Measurements from ENCODE around the gene EMC8. TPM values are rescaled to one million over a fixed set of nuclear protein-coding genes. Genes with fewer than 3 reads are reported as not detected.
"Not testable (repeated sequence)": the region's sequence is repeated elsewhere in the genome, so short reads cannot be mapped to it uniquely, and the experiment has no call there.

EMC8 gene
- total RNA-seq, 1 donor from 2014 or later: 57.1 TPM

DNA sequence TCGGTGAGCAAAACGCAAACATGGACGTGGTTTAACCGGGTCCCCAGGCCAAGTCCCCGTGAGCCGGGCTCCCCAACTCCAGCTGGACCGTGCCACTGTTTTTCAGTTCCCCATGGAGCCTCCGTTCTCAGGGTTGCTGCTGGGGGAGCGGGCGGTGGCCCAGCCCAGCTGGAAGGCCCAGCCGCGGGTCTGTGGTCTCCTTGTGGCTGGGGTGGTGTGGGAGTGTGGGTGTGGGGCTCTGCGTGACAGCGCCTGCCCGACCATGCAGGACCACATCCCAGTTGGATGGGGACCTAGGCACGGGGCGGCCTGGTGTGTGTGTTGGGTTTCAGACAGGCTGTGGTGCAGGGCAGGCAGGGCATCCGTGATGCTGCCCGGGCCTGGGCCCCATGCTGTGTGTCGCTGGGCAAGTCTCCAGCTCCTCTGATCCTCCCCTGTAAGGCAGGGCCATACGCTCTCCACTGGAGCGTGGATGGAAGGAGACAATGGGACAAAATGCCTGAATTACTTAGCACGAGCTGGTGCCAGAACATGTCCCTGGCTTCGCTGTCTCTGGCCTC lies 40.4 kb upstream of the EMC8 start:
- H3K4me1 Mint-ChIP-seq: peaks cover under 1% of the 10 kb centered on the region
- no peak overlapping the region for H3K27ac Mint-ChIP-seq
- no peak overlapping the region for H3K4me3 Mint-ChIP-seq
- H3K9me3 Mint-ChIP-seq: no peaks in the 10 kb centered on the region
- intact Hi-C loops (cut with micrococcal nuclease): no loop called here
- peaks cover 4% of the 10 kb centered on the region for H3K27me3 Mint-ChIP-seq
- no peaks in the 10 kb centered on the region for H3K36me3 Mint-ChIP-seq (ENCODE audit: low read depth)
- no peak for DNase-seq

DNA sequence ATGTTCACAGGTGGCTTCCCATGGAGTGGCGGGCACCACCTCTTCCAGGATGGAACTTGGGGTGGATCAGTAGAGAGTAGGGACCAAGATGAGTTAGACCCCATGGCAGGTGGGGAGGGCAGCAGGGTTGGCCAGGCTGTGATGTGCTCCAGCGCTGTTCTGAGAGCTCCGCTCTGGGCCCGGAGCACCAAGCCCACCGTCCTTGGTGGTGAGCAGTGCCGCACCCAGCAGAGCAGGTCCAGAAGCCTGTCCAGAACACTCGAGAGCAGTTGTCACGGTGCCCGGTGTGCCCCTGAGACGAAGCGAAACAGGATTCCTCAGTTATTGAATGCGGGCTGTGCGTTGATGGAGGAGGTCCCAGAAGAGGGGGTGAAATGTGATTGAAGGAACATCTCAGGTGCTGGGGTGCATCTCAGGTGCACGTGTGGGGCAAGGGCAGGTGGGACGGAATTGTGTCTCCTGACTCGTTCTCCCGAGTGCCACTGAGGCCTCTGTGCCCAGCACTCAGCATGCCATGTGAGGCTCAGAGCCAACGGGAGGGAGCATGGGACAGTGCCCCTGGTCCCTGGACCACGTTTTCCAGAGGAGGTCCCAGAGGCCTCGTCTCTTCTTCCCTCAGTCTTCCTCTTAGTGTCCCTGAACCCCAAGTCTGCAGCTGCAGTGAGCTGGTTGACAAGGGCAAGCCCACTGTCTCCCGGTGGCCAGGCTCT lies 39.7 kb upstream of the EMC8 start:
- no peaks in the 10 kb centered on the region for H3K9me3 Mint-ChIP-seq
- H3K4me1 Mint-ChIP-seq: no peaks in the 10 kb centered on the region
- H3K27me3 Mint-ChIP-seq: peaks cover 1% of the 10 kb centered on the region
- H3K27ac Mint-ChIP-seq: no peak overlapping the region
- no peak for DNase-seq
- H3K36me3 Mint-ChIP-seq (ENCODE audit: low read depth): no peaks in the 10 kb centered on the region
- intact Hi-C loops (cut with micrococcal nuclease): no loop called here
- H3K4me3 Mint-ChIP-seq: no peak overlapping the region

DNA sequence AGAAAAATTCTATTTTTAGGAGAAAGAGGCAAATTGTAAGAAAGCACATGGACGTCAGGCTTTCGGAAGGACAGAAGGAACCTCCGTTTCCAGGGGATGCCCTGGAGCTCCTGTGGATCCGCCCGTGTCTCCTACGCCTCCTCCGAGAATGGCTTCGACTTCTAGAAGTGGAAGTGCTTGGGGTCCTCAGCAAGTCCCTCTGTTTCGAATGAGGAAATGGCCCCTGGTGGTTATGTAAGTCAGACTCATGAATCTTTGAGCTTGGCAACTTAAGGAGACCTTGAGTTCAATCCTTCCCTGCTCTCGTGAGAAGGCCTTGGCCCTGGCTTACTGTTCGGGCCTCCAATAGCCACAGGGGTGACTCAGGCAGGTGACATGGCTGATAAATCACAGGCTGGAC lies 39.0 kb upstream of the EMC8 start:
- peaks cover 1% of the 10 kb centered on the region for H3K27me3 Mint-ChIP-seq
- no peaks in the 10 kb centered on the region for H3K36me3 Mint-ChIP-seq (ENCODE audit: low read depth)
- DNase-seq: no peak
- no peaks in the 10 kb centered on the region for H3K9me3 Mint-ChIP-seq
- H3K4me3 Mint-ChIP-seq: no peak overlapping the region
- H3K27ac Mint-ChIP-seq: no peak overlapping the region
- no peaks in the 10 kb centered on the region for H3K4me1 Mint-ChIP-seq
- intact Hi-C loops (cut with micrococcal nuclease): no loop called here

DNA sequence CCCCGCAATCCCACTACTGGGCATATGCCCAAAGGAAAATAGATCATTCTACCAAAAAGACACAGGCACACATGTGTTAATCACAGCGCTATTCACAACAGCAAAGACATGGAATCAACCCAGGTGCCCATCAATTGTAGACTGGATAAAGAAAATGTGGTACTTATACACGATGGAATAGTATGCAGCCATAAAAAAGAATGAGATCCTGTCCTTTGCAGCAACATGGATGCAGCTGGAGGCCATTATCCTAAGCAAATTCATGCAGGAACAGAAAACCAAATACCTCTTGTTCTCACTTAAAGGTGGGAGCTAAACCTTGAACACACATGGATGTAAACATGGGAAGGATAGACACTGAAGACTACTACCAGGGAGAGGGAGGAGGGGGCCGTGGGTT lies 38.3 kb upstream of the EMC8 start:
- H3K27ac Mint-ChIP-seq; H3K4me1 Mint-ChIP-seq; H3K4me3 Mint-ChIP-seq; DNase-seq; H3K36me3 Mint-ChIP-seq (ENCODE audit: low read depth); H3K9me3 Mint-ChIP-seq; intact Hi-C loops (cut with micrococcal nuclease); H3K27me3 Mint-ChIP-seq: not testable (repeated sequence)

DNA sequence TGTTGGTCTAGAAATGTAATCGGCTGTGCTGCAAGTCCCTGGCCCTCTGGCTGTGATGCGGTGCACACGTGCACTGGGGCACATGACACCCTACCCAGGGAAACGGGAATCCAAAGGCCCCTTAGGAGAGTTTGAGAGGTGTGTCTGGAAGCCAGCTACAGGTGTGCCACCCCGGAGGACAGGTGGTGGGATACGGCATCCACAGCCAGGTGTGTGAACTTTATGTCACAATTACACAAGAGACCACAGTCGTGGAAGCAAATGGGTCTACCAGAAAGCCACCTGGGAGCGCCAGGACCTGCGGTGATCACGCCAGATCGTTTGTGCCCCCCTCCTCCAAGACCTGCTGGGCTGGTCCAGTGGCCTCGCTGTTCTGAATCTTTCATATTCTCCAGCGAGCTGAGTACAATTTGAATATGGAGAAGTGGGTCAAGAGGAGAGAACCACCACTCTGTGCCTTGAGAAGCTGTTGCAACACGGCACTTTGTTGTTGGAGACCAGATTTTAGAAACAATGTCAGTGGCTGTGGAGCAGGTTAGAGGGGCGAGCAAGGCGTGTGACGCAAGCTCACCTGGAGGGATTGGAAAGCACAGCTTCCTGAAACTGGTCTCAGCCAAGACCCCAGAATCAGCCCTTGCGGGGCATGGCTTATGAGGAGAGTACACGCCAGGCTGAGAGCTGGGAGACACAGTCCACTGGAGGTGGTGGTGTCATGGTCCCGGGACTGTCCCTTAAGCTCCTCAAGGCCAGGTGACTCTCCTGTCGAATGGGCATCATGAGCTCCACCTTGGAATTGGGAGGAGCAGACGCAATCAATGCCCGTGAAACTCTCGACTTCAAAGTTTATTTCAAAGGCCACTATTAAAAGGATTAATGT lies 37.6 kb upstream of the EMC8 start:
- Mint-ChIP-seq H3K4me3 (no peak overlapping the region), H3K27me3 (peaks cover 9% of the 10 kb centered on the region), H3K27ac (no peak overlapping the region), H3K4me1 (no peaks in the 10 kb centered on the region), H3K9me3 (peaks cover 4% of the 10 kb centered on the region), H3K36me3 (ENCODE audit: low read depth) (no peaks in the 10 kb centered on the region)
- intact Hi-C loops (cut with micrococcal nuclease): no loop called here
- DNase-seq: no peak

DNA sequence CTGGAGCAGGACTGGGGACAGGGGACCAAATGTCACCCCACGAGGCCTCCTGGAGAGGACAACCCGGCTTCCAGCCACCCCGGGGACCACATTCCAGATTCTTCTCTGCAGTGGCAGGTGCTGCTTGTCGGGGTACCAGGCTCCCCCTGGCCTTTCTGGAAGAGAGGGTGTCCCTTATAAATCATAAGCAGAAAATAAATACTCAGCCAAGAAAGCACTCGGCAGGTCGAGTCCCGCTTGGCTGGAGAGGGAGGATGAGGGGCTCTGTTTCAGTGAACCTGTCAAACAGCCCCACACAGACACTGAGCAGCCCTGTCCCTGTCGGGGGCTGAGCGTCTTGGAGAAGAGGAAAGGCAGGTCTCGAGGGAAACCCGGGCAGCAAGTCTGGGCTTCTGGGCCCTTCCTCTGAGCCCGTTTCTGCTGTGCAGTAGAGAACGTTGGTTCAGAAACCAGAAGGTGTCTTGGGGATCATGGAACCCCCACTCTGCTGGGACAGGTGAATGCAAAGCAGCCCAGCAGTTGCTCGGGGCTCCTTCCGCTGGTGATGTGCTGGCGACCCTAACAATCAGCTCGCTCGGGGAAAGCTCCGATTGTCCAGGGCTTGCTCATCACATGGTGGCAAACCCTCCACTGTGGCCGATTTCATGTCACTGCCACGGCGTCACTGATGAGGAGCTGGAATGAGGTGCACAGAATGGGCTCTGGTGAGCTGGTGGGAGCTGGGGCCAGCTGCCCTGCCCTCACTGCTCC lies 36.8 kb upstream of the EMC8 start:
- Mint-ChIP-seq H3K9me3 (peaks cover 4% of the 10 kb centered on the region), H3K27me3 (peaks cover 15% of the 10 kb centered on the region)
- intact Hi-C loops (cut with micrococcal nuclease): no loop called here

DNA sequence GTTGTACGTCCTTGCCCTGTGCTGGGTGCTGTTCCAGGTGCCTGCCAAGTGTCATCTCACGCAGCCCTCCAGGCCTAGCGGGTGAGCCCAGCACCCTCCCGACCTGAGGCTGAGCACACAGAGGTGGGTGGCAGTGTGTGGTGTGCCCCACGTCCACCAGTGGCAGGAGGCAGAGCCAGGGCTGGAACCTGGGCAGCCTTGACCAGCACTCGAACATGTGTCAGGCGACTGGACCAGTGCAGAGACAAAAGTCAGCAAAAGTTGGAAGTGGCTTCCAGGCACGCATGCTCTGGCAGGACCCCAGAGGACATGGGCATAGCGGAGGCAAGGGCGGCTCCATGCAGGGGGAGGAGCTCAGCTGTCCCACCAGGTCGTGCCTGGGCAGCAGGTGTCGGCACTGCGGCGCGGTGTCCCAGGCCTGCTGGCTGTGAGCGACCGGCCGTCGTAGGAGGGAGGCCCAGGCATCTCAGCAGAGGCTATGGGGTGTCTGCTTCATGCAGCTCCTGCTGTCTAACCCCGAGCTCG lies 35.9 kb upstream of the EMC8 start:
- no peak overlapping the region for H3K4me3 Mint-ChIP-seq
- H3K4me1 Mint-ChIP-seq: no peaks in the 10 kb centered on the region
- no peak overlapping the region for H3K27ac Mint-ChIP-seq
- intact Hi-C loops (cut with micrococcal nuclease): no loop called here
- H3K27me3 Mint-ChIP-seq: peaks cover 20% of the 10 kb centered on the region
- peaks cover 4% of the 10 kb centered on the region for H3K9me3 Mint-ChIP-seq
- DNase-seq: no peak
- H3K36me3 Mint-ChIP-seq (ENCODE audit: low read depth): no peaks in the 10 kb centered on the region

More for the DNA sequence above, 36.8 kb upstream of the EMC8 start:
- no peaks in the 10 kb centered on the region for H3K4me1 Mint-ChIP-seq
- H3K36me3 Mint-ChIP-seq (ENCODE audit: low read depth): no peaks in the 10 kb centered on the region
- H3K27ac Mint-ChIP-seq: no peak overlapping the region
- H3K4me3 Mint-ChIP-seq: no peak overlapping the region
- no peak for DNase-seq

DNA sequence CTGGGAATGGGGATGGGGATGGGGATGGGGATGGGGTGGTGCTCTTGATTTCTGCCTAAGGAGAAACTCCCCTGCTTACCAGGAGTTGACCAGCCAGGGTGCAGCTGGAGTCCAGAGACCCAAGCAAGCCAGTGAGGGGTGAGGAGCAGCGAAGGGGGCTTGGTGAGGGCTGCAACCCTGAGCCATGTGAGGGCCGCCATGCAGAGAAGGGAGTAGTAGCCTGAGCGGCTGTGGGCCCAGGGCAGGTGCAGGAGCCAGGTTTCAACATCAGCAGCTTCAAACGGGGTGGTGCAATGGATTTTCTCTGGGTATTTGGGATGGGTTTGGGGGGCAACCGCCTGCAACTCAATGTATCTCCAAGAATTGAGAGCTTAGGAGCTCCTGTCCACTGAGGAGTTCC lies 35.4 kb upstream of the EMC8 start:
- no peak for DNase-seq
- H3K4me3 Mint-ChIP-seq: no peak overlapping the region
- H3K27me3 Mint-ChIP-seq: peaks cover 21% of the 10 kb centered on the region
- no peaks in the 10 kb centered on the region for H3K4me1 Mint-ChIP-seq
- H3K27ac Mint-ChIP-seq: no peak overlapping the region
- no peaks in the 10 kb centered on the region for H3K36me3 Mint-ChIP-seq (ENCODE audit: low read depth)
- intact Hi-C loops (cut with micrococcal nuclease): no loop called here
- peaks cover 4% of the 10 kb centered on the region for H3K9me3 Mint-ChIP-seq

DNA sequence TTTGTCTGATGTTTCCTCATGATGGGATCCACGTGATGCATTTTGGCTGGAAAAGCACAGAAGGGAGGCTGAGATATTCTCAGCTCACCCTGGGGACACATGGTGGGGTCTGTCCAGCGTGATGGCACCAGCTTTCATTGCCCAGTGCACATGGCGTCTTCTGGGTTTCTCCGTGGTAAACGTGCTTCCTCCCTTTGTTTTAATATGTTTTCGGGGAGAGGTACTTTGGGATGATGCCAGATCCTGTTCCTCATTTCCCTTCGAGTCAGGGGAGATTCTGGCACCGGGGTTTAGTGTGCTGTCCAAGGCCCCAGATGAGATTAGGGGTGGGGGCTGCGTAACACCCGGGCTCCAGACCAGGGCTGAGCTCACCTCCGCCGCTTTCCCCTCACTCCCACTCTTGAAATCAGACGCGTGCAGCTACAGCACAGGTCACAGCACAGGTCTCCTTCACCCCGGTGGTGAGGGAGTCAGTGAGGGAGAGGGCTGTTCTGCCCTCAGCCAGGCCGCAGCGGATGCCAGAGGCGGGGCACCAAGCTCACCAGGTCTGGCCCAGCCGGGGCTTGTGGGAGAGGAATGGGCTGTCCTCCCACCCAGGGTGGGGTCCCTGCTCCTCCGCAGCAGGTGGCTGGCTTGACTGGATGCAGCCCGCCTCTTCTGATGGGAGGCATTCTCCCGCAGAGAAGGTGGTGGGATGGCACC lies 34.0 kb upstream of the EMC8 start:
- H3K27ac Mint-ChIP-seq: no peak overlapping the region
- no peak for DNase-seq
- H3K4me1 Mint-ChIP-seq: peaks cover 2% of the 10 kb centered on the region
- H3K4me3 Mint-ChIP-seq: no peak overlapping the region
- peaks cover 4% of the 10 kb centered on the region for H3K9me3 Mint-ChIP-seq
- no peaks in the 10 kb centered on the region for H3K36me3 Mint-ChIP-seq (ENCODE audit: low read depth)
- H3K27me3 Mint-ChIP-seq: peaks cover 29% of the 10 kb centered on the region
- intact Hi-C loops (cut with micrococcal nuclease): no loop called here

DNA sequence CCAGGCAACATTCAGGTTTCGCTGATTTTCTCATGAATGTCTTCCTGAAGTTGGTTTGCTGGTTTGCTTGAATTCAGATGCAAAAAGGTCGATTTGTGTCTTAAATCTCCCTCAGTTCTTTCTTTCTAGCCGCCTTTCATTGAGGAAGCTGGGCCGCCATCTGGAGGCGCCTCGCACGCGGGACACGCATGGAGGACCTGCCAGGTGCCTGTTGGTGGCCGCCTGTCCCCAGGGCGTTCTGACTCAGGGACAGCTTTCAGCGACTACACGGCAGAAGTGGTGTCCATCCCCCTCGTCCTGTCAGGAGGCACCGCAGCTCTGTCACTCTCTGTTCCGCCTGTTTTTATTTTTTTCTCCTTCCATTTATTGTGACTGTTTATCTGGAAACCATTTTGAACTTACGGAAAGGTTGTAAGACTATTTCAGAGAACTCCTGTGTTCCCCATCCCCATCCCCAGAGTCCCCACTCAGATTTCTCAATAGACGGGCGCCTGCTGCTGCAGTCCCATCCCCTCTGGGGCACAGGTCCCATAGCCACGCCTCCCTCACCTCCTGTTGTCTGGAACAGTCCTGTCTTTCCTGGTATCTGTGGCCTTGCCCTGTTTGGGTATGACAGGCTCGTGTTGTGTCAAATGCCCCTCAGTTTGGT lies 33.4 kb upstream of the EMC8 start:
- Mint-ChIP-seq H3K4me1 (peaks cover 2% of the 10 kb centered on the region), H3K9me3 (peaks cover 4% of the 10 kb centered on the region), H3K36me3 (ENCODE audit: low read depth) (no peaks in the 10 kb centered on the region), H3K4me3 (no peak overlapping the region), H3K27me3 (peaks cover 29% of the 10 kb centered on the region), H3K27ac (no peak overlapping the region)
- no peak for DNase-seq
- intact Hi-C loops (cut with micrococcal nuclease): no loop called here

DNA sequence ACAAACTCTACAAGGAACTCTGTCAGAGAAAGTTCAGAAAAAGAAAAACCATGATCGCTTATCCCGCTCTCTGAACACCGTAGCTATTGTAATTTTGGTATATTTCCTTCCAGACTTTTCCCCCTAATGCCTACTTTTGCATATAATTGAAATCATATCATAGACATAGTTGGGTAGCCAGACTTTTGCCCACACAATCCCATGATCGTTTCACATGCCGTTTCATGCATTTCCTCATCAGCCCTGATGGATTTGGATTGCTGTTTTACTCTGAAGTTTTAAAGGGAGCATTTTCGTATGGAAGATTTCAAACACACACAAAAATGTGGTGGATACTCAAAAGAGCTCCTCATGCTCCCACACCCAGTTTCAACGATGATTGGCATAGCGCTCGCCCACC lies 31.5 kb upstream of the EMC8 start:
- H3K4me1 Mint-ChIP-seq: peaks cover 2% of the 10 kb centered on the region
- peaks cover 29% of the 10 kb centered on the region for H3K27me3 Mint-ChIP-seq
- intact Hi-C loops (cut with micrococcal nuclease): no loop called here
- no peak for DNase-seq
- H3K9me3 Mint-ChIP-seq: peaks cover 4% of the 10 kb centered on the region
- no peak overlapping the region for H3K27ac Mint-ChIP-seq
- no peak overlapping the region for H3K4me3 Mint-ChIP-seq
- no peaks in the 10 kb centered on the region for H3K36me3 Mint-ChIP-seq (ENCODE audit: low read depth)

DNA sequence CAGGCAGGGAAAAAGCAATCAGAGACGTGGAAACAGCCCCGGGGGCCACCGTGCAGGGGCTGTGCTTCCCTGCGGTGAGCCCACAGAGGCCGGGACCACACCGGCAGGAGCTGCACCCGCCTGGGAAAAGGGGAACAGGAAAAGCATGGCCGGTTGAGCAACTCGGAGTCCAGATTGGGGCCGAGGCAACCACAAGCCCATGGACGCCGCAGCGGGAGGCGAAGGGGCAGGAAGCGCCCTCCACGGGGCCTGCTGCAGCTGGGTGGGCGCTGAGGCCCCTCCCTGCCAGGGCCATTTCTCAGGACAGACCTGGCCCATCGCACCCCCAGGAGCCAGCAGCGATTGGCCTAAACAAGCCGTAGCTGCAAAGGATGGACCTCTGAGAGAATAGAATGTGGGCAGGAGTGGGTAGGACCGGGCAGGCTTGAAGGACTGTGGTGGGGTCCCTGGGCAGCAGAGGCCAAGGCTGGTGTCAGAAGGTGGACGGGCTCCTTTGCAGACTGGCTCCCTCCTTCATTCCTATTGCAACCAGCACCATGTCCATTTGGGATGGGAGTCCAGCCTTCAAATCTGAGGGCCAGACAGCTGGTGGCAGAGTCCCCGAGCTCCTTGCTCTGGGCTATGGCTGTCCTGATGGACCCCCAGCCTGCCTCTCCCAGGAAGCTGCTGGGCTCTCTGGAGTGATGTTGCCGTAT lies 30.6 kb upstream of the EMC8 start:
- Mint-ChIP-seq H3K27ac (no peak overlapping the region), H3K9me3 (peaks cover 4% of the 10 kb centered on the region), H3K27me3 (peaks cover 29% of the 10 kb centered on the region), H3K36me3 (ENCODE audit: low read depth) (no peaks in the 10 kb centered on the region), H3K4me3 (no peak overlapping the region), H3K4me1 (peaks cover 2% of the 10 kb centered on the region)
- intact Hi-C loops (cut with micrococcal nuclease): no loop called here
- no peak for DNase-seq
